GM12801 (cell line): ENCODE measurements around the gene CLEC11A.

Experiments used
- TF ChIP-seq, protein P1 (sequence below): IDR thresholded peaks from one replicate; pipeline ENCODE4 v1.5.1; 2011; ENCODE audit warnings: control low read depth; ENCODE audit not compliant: insufficient read length; ENCODE audit errors: extremely low read depth

CLEC11A gene

DNA sequence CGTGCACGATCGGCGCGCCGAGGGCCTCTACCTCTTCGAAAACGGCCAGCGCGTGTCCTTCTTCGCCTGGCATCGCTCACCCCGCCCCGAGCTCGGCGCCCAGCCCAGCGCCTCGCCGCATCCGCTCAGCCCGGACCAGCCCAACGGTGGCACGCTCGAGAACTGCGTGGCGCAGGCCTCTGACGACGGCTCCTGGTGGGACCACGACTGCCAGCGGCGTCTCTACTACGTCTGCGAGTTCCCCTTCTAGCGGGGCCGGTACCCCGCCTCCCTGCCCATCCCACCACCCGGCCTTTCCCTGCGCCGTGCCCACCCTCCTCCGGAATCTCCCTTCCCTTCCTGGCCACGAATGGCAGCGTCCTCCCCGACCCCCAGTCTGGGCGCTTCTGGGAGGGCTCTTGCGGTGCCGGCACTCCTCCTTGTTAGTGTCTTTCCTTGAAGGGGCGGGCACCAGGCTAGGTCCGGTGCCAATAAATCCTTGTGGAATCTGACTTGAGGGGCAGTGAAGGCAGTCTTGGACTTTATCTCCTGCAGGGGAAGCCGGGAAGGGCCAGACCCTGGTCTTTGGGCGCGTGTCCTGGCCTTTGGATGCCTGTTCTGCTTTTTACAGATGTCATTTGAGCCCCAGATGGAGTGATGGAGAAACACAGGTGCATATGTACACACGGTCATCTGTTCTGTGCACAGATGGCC, 2.2 kb downstream of the CLEC11A start:
- TF ChIP-seq, protein P1, sequence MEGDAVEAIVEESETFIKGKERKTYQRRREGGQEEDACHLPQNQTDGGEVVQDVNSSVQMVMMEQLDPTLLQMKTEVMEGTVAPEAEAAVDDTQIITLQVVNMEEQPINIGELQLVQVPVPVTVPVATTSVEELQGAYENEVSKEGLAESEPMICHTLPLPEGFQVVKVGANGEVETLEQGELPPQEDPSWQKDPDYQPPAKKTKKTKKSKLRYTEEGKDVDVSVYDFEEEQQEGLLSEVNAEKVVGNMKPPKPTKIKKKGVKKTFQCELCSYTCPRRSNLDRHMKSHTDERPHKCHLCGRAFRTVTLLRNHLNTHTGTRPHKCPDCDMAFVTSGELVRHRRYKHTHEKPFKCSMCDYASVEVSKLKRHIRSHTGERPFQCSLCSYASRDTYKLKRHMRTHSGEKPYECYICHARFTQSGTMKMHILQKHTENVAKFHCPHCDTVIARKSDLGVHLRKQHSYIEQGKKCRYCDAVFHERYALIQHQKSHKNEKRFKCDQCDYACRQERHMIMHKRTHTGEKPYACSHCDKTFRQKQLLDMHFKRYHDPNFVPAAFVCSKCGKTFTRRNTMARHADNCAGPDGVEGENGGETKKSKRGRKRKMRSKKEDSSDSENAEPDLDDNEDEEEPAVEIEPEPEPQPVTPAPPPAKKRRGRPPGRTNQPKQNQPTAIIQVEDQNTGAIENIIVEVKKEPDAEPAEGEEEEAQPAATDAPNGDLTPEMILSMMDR = no peak

DNA sequence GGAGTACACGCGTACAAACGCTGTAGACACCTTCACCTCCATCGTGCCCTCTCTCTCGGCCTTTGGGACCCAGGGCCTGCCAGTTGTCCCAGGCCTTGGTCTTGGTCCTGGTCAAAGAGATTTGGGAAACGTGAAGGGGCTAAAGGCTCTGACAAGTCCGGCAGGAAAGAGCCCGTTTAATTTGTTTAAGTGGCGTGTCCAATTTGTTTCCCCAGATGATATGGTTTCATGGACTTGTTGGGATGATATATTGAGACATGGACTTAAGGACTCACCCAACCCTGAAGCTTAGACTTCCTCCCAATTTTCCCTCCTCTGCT, 2.7 kb downstream of the CLEC11A start:
- TF ChIP-seq, protein P1 = no peak

DNA sequence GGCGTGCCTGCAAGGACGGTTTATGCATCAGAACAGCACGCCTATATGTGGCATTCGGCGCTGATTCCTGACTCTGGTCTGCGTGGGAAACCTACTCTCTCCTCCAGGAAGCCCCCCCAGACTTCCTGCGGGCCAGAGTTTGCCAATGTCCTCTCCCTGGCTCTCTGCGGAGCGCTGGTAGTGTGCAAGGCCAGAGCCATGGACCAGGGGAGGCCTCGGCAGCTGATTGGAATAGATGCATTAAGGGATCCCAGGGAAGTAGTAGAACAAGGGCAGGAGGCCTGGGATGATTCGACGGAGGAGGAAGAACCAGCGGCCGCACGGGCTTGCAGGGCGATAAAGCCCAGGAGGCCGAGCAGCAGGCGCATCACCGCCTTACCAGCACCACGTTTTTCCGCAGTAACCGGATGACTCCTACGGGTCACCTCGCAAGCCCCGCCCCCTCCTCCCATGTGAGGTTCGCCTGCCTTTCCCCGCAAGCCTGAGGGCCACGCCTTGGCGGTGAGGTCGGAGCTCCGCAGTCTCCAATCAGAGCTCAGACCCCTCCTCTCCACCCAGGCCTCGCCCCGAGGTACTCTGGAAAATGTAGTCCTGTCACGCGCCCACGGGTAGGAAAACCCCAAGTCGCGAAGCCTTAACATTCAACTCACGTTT, 5.0 kb downstream of the CLEC11A start:
- TF ChIP-seq, protein P1 = no peak

DNA sequence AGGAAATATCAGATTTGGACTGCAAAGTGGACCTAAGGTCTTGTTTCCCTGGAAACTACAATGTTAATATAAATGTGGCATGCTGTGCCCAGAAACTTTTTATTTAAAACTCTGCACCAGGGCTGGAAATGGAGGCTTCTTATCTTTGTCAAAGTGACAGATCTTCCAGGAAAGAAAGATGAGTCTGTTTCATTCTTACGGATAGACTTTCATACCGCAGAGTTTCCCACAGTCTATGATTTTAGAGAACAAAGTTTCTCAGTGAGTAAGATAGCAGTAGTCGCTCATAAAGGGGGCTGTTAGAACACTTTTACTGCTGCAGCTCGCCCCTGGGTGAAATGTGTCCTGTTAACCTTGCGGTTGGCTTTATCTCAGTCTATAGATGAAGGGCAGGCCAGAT, 6.7 kb downstream of the CLEC11A start:
- TF ChIP-seq, protein P1 = no peak

DNA sequence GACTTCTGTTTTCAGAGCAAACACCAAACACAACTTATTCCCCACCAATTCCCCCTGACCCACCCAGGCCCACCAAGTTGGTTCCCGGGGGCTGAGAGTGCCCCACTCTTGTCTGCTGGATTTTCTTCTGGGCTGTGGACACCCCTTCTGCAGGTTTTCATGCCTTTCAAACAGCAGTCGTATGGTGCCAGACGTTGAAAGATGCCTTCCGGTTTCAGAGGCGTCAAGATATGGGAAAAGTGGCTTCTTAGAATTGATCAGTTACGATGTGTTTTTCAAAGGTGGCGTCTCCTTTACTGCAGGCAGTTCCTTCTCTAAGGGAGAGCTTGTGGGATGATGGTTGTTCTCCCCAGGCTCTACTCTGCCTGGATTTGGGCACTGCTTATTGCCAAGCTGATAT, 12.7 kb downstream of the CLEC11A start:
- TF ChIP-seq, protein P1 = no peak

DNA sequence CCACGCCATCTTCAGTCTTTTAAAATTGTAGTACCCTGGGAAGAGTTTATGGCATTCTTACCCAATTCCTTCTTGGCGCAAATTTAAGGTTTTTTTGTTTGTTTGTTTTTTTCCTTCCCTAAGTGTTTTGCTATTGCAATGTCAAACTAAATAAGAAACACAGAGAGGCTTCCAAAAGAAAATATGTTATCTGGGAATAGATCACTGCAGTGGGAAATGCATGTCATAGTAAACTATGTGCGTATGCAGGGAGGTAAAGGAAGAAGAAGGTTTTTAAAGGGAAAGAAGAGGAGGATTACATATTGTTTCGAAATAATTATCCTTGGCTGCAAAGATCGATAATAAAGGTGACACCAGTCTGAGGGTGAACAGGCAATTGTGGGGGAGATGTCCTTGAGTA, 13.2 kb downstream of the CLEC11A start:
- TF ChIP-seq, protein P1 = no peak

DNA sequence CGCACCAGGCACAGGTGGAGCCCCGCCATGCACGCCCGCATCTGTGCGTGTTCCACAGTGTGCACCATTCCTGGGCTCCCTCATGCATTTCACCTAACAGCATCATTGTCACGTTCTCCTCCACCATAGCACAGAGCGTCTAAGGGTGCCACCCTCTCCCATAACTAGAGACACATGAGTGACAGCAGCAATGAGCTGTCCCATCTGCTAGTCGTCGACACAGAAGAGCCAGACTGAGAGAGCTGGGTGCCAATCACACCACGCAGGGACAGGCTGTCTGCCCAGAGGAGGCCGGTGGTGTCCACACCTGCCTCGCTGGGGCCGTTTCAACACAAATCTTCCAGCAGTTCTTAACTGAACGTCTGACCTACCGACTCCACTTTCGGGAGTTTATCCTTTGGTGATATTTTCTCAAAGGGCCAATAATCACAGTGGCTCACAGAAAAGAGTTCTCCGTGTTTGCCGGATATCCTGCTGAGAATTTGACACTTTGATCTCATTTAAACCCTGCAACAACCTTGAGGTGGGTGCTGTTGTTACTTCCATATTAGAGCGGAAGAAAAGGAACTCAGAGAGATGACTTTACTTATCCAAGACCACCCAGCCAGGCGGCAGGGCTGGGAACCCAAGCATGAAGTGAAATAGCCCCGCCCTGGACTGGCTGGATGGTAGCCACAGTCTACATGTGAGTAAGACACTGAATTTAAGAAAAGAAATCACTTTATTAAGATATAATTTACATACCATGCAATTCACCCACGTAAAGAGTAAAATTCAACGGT, 16.2 kb downstream of the CLEC11A start:
- TF ChIP-seq, protein P1 = no peak
